Suprapubic skin (tissue), 2 donors: Measurements from ENCODE around the gene SLC47A2.

ENCODE experiments used
- EP300 ChIP-seq: sonication (generic); formaldehyde crosslinking; IDR thresholded peaks from one replicate; pipeline ENCODE4 v1.6.1; 2017; ENCODE audit warnings: antibody characterized with exemption
- POLR2A ChIP-seq, 2 donors: fragments of 450-650 bp; IDR thresholded peaks; one replicate each; pipeline ENCODE4 v1.6.1; 2017; ENCODE audit warnings: antibody characterized with exemption in 2 of 2, mild to moderate bottlenecking in 2 of 2, moderate library complexity in 2 of 2

DNA sequence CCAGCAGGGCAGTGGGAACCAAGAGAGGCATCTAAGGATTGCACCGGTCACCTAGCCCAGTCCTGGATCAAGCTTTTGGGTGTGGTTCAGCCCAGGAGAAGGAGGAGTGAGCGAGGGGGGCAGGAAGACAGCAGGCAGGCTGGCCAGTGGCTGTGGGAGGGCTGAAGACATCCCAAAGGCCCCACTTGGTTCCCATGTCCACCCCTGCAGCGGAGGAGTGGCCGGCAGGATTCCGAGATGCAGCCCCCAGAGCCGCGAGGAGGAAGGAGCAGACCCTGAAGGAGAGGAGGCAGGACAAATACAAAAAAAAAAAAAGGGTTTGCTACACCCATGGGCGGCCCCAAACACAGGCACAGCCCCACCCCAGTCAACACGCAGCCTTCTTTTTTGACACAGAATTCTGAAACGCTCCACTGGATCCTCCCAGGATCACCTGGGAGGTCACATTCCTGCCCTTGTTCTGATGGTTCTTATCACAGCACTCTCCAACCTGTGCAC, 1.1 kb upstream of the SLC47A2 start:
- TF ChIP-seq EP300 (no peak), POLR2A (IDR thresholded peaks at IDR 0.05) (no peak)
